ENCODE results near the gene FILIP1L.
"Not testable (repeated sequence)": the region's sequence is repeated elsewhere in the genome, so short reads cannot be mapped to it uniquely, and the experiment has no call there.

Gene FILIP1L

GRCh38 chr3:99842826-99843589, 271.3 kb downstream of the FILIP1L start:
- DNase-seq (ENCODE audit: low read depth in 2 of 2), result no peak

- not testable (repeated sequence) for DNase-seq (ENCODE audit: low read depth in 2 of 2)
Measured at GRCh38 chr3:99841949-99842348, 272.4 kb downstream of the FILIP1L start.

DNA sequence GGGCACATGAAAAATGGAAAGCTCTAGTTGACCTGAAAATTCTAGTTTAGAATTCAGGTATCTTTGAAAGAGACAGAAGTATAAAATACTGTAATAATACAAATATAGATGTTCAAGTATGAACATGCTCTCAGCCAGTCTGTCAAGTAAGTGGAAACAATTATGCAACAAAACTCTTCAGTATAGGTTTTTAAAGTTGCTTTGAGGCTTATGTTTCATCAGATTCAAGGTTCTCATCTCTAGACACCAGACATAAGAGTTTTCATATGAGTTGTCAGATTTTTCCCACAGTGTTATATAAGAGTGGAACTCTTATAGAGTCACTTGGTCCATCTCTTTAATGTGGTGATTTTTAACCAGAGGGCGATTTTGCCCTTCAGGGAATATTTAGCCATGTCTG, 274.7 kb downstream of the FILIP1L start:
- DNase-seq (ENCODE audit: low read depth in 2 of 2), result no peak

GRCh38 chr3:99838755-99839154, 275.5 kb downstream of the FILIP1L start:
- DNase-seq (ENCODE audit: low read depth in 2 of 2), result no peak

DNA sequence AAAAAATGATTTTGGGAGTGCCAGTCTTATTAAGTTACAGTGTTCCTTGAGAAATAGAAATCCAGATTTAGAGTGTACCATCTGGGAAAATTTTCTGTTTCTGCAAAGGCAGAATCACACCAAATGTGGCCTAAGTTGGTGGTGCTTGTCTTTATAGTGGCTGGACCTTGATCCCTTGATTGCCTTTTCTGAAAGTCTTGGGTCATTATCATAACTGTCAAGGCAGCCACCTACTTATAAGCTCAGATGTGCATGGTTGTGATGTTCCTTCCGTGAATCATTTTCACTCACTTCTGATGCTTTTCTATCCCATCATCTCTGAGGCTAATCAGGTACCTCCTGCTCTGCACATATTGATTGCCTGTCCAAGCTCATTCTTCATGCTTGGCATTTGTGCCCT, 276.6 kb downstream of the FILIP1L start:
- DNase-seq (ENCODE audit: low read depth in 2 of 2), result no peak

DNA sequence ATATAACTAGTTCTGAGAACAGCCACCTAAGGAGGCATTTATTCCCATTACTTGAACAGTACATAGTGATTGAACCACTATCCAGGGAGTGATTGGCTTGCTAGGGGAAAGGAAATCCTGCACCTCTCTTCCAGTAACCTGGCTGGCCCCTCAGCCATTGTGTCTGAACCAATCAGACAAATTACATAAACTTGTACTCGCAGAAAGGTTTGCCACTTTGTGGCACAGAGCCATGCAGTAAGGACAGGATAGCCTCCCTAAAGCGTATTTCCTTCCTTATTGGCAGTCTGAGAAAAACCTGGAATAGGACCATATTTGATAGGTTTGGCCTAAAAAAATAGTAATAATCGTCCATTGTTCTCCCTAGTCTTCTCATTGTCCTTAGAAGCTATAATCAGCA, 277.6 kb downstream of the FILIP1L start:
- DNase-seq (ENCODE audit: low read depth in 2 of 2), result no peak

GRCh38 chr3:99834211-99834957, 279.9 kb downstream of the FILIP1L start:
- no peak for DNase-seq (ENCODE audit: low read depth in 2 of 2)

- DNase-seq (ENCODE audit: low read depth in 2 of 2), result no peak
Measured at GRCh38 chr3:99833617-99834205, 280.6 kb downstream of the FILIP1L start.

DNA sequence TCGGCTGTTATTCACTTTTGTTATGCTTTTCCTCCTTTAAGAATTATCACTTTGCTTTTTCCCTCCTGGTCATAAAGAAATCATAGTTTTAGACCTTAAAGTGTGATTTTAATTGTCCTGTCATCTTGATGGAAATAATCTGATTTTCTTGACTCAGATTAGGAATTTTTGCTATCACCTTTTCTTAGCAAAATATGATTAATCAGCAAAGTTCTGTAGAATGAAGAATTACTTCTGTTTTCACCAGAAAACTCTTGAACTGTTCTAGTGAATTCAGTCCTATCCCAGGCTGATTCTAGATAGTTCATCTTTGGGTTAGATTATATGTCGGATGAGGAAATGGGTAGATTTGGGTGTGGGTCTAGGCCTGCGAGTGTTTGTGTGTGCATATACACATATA, 284.5 kb downstream of the FILIP1L start:
- DNase-seq (ENCODE audit: low read depth in 2 of 2), result no peak

DNA sequence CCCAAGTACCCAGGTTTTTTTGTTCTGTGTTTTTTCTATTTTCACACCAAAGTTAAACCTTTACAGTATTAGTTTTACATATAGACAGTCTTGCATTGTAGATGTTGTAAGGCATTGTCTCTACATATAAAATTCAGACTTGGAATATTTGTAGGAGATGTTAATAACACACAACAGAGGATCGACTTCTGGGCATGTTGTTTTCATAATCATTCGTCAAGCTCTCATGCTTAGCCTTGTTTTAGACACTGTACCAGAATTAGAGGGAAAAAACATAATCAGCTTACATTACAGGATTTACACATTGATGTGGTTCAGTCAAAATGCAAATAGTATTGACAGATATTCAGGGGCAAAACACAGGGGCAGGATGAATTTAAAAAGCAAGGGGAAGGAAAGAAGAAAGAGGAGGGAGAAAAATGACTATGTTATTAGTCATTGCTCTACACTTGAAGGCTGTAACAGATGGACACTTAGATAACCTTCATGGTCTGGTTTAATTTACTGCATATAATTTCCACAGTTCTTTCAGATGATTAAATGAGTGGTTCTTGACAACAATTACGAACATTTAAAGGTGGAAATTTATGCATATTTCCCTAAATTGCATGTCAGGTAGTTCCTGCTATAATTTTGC, 289.2 kb downstream of the FILIP1L start:
- DNase-seq (ENCODE audit: low read depth in 2 of 2), result no peak

DNA sequence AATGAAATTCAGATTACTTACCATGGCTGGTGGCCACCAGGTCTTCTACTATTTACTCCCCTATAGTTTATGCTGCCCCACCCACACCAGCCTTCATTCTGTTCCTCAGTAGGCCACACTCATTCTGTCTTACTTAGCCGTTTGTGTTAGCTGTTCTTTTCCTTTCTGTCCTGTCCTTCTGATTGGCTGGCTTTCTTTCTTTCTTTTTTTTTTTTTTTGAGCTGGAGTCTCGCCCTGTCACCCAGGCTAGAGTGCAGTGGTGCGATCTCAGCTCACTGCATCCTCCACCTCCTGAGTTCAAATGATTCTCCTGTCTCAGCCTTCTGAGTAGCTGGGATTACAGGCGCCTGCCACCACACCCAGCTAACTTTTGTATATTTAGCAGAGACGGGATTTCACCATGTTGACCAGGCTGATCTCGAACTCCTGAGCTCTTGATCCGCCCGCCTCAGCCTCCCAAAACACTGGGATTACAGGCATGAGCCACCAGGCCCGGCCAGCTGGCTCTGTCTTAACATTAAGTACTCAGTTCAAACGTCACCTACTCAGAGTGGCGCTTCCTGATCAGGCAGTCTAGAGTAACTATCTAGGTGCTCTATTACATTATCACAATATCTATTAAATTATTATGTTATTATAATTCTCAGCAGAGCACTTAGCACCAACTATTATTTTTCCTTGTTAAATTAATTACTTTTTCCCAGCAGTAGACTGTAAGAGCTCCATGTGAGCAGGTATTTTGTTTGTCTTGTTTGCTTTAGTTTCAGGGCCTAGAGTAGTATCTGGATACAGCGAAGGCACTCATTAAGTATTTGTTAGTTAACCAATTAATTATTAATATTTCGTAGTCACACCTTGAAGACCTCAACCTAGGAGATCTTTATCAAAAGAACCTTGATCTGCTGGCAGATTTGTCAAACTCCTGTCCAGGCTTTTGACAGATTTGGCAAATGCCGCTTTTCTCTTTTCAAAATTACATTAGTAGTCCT, 290.3 kb downstream of the FILIP1L start:
- no peak for DNase-seq (ENCODE audit: low read depth in 2 of 2)

- DNase-seq (ENCODE audit: low read depth in 2 of 2), result no peak
Measured at GRCh38 chr3:99818818-99819217, 295.5 kb downstream of the FILIP1L start.

DNA sequence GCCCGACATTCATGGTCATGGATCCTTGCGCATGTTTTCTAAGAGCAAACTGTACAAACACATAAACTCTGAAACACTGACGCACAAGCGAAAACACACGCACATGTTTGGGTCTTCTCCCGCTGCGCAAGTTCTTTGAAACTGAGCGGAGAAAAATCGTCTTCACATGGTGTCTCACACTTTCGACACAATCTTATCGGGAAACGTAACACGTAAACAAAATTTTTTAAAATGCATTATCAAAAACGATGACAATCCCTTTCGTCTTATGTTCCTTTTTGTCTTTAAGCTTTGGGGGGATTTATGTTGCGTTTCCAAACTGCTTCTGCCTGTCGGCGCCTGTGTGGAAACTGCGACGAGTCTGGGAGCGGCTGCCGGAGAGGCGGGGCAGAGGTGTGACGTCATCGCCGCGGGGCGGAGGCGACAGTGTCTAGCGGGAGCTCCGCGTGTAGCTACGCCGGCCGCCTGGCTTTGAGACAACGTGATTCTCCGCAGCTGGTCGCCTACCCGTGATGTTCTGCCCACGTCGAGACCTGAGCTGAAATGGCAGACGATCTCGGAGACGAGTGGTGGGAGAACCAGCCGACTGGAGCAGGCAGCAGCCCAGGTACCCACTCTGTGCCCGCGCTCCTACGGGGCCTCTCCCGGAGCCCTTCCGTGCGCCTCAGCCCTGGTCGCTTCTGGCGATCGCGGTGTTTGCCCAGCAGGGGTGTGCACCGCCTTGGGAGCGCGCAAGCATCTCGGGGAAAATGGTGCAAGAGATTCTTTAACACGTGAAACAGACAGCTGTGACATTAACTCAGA, 296.7 kb downstream of the FILIP1L start, which contains the start of gene CMSS1:
CMSS1 (plus strand) TSS at position 426 of the 804 bp plus-strand sequence.
- DNase-seq (ENCODE audit: low read depth in 2 of 2), result peak; percentile 91 to 93

DNA sequence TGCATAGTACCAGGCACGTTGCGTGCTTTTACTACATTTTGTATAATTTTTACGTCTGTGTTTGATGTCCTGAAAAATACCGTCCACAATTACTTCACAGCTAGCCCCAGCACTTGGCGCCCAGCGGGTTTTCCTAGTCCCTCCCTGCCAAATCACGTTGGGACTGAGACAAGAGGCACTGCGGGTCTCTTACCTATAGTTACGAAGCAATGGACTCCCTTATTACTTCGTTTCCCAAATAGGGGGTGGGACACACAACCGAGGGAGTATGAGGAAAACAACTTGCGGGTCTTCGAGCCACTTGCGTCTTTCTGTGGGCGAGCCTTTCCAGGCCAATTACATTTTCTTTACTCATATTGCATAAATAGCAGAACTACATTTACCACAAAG, 297.3 kb downstream of the FILIP1L start:
- no peak for DNase-seq (ENCODE audit: low read depth in 2 of 2)

GRCh38 chr3:99810403-99810802, 303.9 kb downstream of the FILIP1L start:
- DNase-seq (ENCODE audit: low read depth in 2 of 2), result no peak

DNA sequence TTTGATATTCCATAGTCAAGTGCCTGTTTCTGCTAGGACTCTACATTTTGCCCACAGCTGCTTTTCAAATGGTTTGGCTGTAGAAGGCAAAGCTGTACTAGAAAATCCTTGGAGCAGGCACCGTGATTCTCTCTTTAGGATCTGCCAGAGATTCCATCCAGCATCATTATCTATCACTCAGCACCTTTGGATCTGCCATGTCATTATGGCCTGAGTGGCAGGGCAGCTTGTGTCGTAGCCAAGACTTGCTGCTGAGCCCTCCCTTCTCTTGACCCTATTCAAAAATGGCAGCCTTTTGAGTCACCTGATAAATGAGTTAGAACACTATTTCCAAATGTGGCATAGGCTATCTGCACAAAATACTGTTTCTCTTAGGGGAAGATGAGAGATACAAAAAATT, 304.7 kb downstream of the FILIP1L start:
- DNase-seq (ENCODE audit: low read depth in 2 of 2), result no peak

GRCh38 chr3:99808163-99808794, 306.0 kb downstream of the FILIP1L start:
- DNase-seq (ENCODE audit: low read depth in 2 of 2), result peak in 1 of 2 donors; percentile 8

DNA sequence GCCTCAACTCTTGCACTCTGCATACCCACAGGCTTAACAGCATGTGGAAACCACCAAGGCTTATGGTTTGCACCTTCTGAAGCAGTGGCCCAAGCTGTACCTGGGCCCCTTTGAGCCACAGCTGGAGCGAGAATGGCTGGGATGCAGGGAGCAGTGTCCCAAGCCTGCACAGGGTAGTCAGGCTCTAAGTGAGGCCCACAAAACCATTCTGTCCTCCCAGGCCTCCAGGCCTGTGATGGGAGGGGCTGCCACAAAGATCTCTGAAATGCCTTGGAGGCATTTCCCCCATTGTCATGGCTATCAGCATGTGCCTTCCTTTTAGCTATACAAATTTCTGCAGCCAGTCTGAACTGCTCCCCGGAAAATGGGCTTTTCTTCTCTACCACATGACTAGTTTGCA, 309.1 kb downstream of the FILIP1L start:
- DNase-seq (ENCODE audit: low read depth in 2 of 2), result no peak

DNA sequence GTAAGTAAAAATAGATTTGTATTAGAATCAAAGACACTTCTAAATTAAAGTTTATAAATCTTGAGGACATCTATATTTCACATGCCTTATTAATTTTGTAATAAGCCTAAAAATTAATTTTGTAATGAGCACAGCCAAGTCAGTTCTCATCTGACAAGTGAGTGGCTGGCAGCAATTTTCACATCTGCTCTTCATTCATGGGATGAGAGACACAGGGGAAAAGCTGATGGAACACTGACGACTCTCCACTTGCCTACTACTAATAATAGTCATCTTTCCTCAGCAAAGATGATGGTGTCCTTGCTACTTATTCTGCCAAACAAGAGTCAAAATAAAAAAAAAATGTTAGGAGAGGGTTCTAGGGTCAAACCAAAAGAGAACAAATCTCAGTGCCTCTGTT, 311.0 kb downstream of the FILIP1L start:
- DNase-seq (ENCODE audit: low read depth in 2 of 2), result no peak

GRCh38 chr3:99799422-99799821, 314.9 kb downstream of the FILIP1L start:
- DNase-seq (ENCODE audit: low read depth in 2 of 2), result no peak

All from stimulated activated CD8-positive, alpha-beta memory T cell treated with anti-CD3 and anti-CD28 coated beads, Interleukin-2, amount 100 ng/mL, for 1 hour (primary cell).